HepG2 (cell line): ENCODE results near the gene CD8A. TPM values are rescaled to one million over a fixed set of nuclear protein-coding genes. Genes with fewer than 3 reads are reported as not detected.

ENCODE experiments used
- ATAC-seq: fragments of 200-7000 bp; cut with Tn5 transposase; 3 replicates; pipeline ENCODE4 v1.9.1; 2020; ENCODE audit warnings: mild to moderate bottlenecking, moderate library complexity
- BruUV-seq: library from RNA; stranded (reverse); fragments of 400-500 nt; replicated peaks from 2 replicates; lab custom pipeline; 2021; lab: Mats Ljungman, UMichigan
- CTCF ChIA-PET: fragments of 300-600 bp; formaldehyde crosslinking; extraction: SDS; loops from one replicate; lab custom pipeline; 2021; ENCODE audit warnings: low total read pairs, inconsistent platforms, low intra/inter-chr PET ratio; lab: Yijun Ruan, JAX
- POLR2A ChIA-PET: fragments of 350-600 bp; sonication (Branson Sonifier 250); formaldehyde crosslinking; loops from one replicate; lab custom pipeline; 2020; ENCODE audit warnings: antibody characterized with exemption, inconsistent platforms; lab: Yijun Ruan, JAX
- DNase-seq: peaks from one replicate; pipeline ENCODE4 v3.0.0-alpha.2; 2015; ENCODE audit warnings: low spot score
- FAIRE-seq: peaks from 3 replicates; lab custom pipeline; 2011; peaks lifted over from hg19 to GRCh38; lab: Jason Lieb, UNC
- H2AFZ ChIP-seq: one replicate; pipeline ENCODE4 v1.6.1; 2011; ENCODE audit warnings: low read length, inconsistent platforms
- H3K27ac ChIP-seq: fragments of 300-600 bp; 3 replicates; pipeline ENCODE4 v1.8.0; 2011; ENCODE audit warnings: mixed run types, mild to moderate bottlenecking, mixed read lengths, low read length, inconsistent platforms; ENCODE audit not compliant: insufficient read depth; ENCODE audit errors: extremely low read length
- H3K27me3 ChIP-seq, 2 experiments: fragments of 200-600 bp in 1 of 2; 2 replicates in 1 of 2; 3 replicates in 1 of 2; pipeline versions ENCODE4 v1.6.0 to v1.8.0; 2011; ENCODE audit warnings: low read length in 2 of 2, mild to moderate bottlenecking in 2 of 2, moderate library complexity in 2 of 2, inconsistent platforms in 1 of 2; ENCODE audit not compliant: insufficient read depth in 2 of 2, control insufficient read depth in 1 of 2
- H3K36me3 ChIP-seq, 2 experiments: fragments of 200-600 bp in 1 of 2; replicated peaks in 1 of 2; 2 replicates in 1 of 2; 3 replicates in 1 of 2; pipeline versions ENCODE4 v1.5.1 to v1.8.0; 2011; ENCODE audit warnings: low read length in 2 of 2, inconsistent platforms in 1 of 2; ENCODE audit not compliant: insufficient read depth in 2 of 2, control insufficient read depth in 1 of 2
- H3K4me1 ChIP-seq: 2 replicates; pipeline ENCODE4 v1.5.1; 2012; ENCODE audit warnings: low read length, inconsistent platforms; ENCODE audit not compliant: insufficient read depth
- H3K4me2 ChIP-seq: 2 replicates; pipeline ENCODE4 v1.6.0; 2011; ENCODE audit warnings: low read depth, low read length, inconsistent platforms
- H3K4me3 ChIP-seq, 3 experiments: fragments of 200-600 bp in 1 of 3; sonication (generic), shearing (Covaris generic) in 1 of 3; replicated peaks in 1 of 3; 2 replicates each; pipeline ENCODE4 v1.5.1; 2011 to 2016; ENCODE audit warnings: low read length in 3 of 3, inconsistent platforms in 2 of 3, low read depth in 2 of 3, mild to moderate bottlenecking in 2 of 3, control low read depth in 1 of 3, mixed read lengths in 1 of 3; ENCODE audit not compliant: insufficient read depth in 1 of 3
- H3K79me2 ChIP-seq: one replicate; pipeline ENCODE4 v1.6.1; 2011; ENCODE audit warnings: low read length, inconsistent platforms; ENCODE audit not compliant: insufficient read depth
- H3K9ac ChIP-seq: 2 replicates; pipeline ENCODE4 v1.6.0; 2011; ENCODE audit warnings: mild to moderate bottlenecking, low read depth, low read length, inconsistent platforms; ENCODE audit not compliant: insufficient read depth
- H3K9me3 ChIP-seq: 2 replicates; pipeline ENCODE4 v1.5.1; 2012; ENCODE audit warnings: mild to moderate bottlenecking, low read length
- H4K20me1 ChIP-seq: 2 replicates; pipeline ENCODE4 v1.6.0; 2011; ENCODE audit warnings: inconsistent platforms, mild to moderate bottlenecking, low read length, moderate library complexity; ENCODE audit not compliant: insufficient read depth
- BCL3 ChIP-seq: sonication (generic); formaldehyde crosslinking; IDR thresholded peaks from 2 replicates; pipeline ENCODE4 v1.5.1; 2020; ENCODE audit warnings: mild to moderate bottlenecking, missing genetic modification reagents, moderate library complexity
- DR1 ChIP-seq: sonication (generic); formaldehyde crosslinking; IDR thresholded peaks from 2 replicates; pipeline ENCODE4 v1.8.0; 2021; ENCODE audit warnings: mild to moderate bottlenecking, missing genetic modification reagents, inconsistent platforms
- IKZF5 ChIP-seq: IDR thresholded peaks from 2 replicates; pipeline ENCODE4 v1.6.1; 2018; ENCODE audit warnings: missing genetic modification reagents, mild to moderate bottlenecking, missing compliant biosample characterization
- KAT8 ChIP-seq: IDR thresholded peaks from 2 replicates; pipeline ENCODE4 v1.6.1; 2016; ENCODE audit warnings: missing genetic modification reagents, missing compliant biosample characterization
- MAFG ChIP-seq: sonication (generic); formaldehyde crosslinking; IDR thresholded peaks from 2 replicates; pipeline ENCODE4 v1.5.1; 2020; ENCODE audit warnings: mild to moderate bottlenecking, missing genetic modification reagents
- NFE2 ChIP-seq: sonication (generic); formaldehyde crosslinking; IDR thresholded peaks from 2 replicates; pipeline ENCODE4 v1.4.0; 2020; ENCODE audit warnings: missing genetic modification reagents
- SRY ChIP-seq: sonication (generic); formaldehyde crosslinking; IDR thresholded peaks from 2 replicates; pipeline ENCODE4 v1.8.0; 2022; ENCODE audit warnings: mild to moderate bottlenecking, missing genetic modification reagents
- TCF12 ChIP-seq, 2 experiments: fragments of 450-650 bp in 1 of 2; sonication (generic) in 1 of 2; formaldehyde crosslinking in 1 of 2; IDR thresholded peaks; 2 replicates each; pipeline versions ENCODE4 v1.6.1 to v1.8.0; 2017 to 2022; ENCODE audit warnings: antibody characterized with exemption in 1 of 2, mild to moderate bottlenecking in 1 of 2, missing genetic modification reagents in 1 of 2, moderate library complexity in 1 of 2
- ZNF143 ChIP-seq: sonication (generic); formaldehyde crosslinking; IDR thresholded peaks from 2 replicates; pipeline ENCODE4 v1.4.0; 2020; ENCODE audit warnings: missing genetic modification reagents
- ZNF280D ChIP-seq: sonication (generic); formaldehyde crosslinking; IDR thresholded peaks from 2 replicates; pipeline ENCODE4 v1.5.1; 2020; ENCODE audit warnings: mild to moderate bottlenecking, missing genetic modification reagents
- ZNF772 ChIP-seq: sonication (generic); formaldehyde crosslinking; IDR thresholded peaks from 2 replicates; pipeline ENCODE4 v1.5.0; 2020; ENCODE audit warnings: mild to moderate bottlenecking, missing genetic modification reagents
- WGBS: methylation state at CpG from one replicate; pipeline ENCODE4 v1.1.6; 2017; ENCODE audit warnings: low lambda C conversion rate; 5-methylcytosine and 5-hydroxymethylcytosine counted together
- in situ Hi-C: cut with HindIII; loops from 2 replicates; pipeline ENCODE4 v1.10.0; 2017; ENCODE audit warnings: low pct_unique_long_range_greater_than_20kb; ENCODE audit not compliant: extremely low pct_ligation_motif_present
- intact Hi-C: fragments of 100-400 bp; cut with micrococcal nuclease; formaldehyde crosslinking; loops from one replicate; pipeline ENCODE4 v1.10.0; 2022; ENCODE audit not compliant: unreplicated experiment
- polyA plus RNA-seq, 8 experiments: library from polyadenylated mRNA; depleted of rRNA in 3 of 8; stranded (reverse) in 7 of 8; unstranded in 1 of 8; fragments of >200 nt; fragmentation: Illumina TruSeq in 4 of 8; extraction: Trizol in 4 of 8; gene quantifications; 2 replicates each; pipeline versions ENCODE4 v1.2.1 to v1.2.3, GENCODE V29; 2011 to 2016; ENCODE audit warnings: low read depth in 4 of 8, missing spikeins in 1 of 8, mixed read lengths in 1 of 8; ENCODE audit not compliant: insufficient read depth in 1 of 8
- total RNA-seq, 5 experiments: library from RNA; depleted of rRNA; stranded (reverse); fragments of >200 nt; fragmentation: Illumina TruSeq; extraction: Trizol; gene quantifications; 2 replicates each; pipeline ENCODE4 v1.2.3, GENCODE V29; 2016; ENCODE audit warnings: low read depth in 1 of 5
- TF ChIP-seq, protein P1 (sequence below): sonication (generic); formaldehyde crosslinking; conservative IDR thresholded peaks from 2 replicates; pipeline ENCODE4 v1.4.0; 2020; ENCODE audit warnings: mild to moderate bottlenecking, missing genetic modification reagents, moderate library complexity
- TF ChIP-seq, protein P2 (sequence below): sonication (generic); formaldehyde crosslinking; IDR thresholded peaks from 2 replicates; pipeline ENCODE4 v1.8.1; 2023; ENCODE audit warnings: mild to moderate bottlenecking, inconsistent platforms, moderate library complexity, missing genetic modification reagents, borderline replicate concordance

Gene CD8A
- total and polyA plus RNA-seq, 2 of the 13 experiments (the other 11 are each of a cell fraction or from before 2014, with no cell fraction given): 0.09 TPM; not detected in 1

DNA sequence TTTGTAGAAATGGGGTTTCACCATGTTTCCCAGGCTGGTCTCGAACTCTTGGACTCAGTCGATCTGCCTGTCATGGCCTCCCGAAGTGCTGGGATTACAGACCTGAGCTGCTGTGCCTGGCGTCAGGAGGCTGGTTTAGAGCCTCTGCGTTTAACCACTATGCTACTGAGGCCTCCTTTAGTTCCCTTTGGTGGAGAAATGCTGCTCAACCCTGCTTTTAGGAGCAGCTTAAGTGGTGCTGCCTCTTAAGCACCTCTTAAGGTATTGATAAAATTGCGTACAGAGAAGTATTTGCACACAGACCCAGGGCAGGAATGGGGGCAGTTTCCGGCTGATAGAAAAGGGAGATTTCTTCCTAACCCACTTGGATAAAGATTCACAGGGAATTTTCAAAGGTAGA lies 8.0 kb downstream of the CD8A start:
- Histone ChIP-seq H2AFZ (no peak overlapping the region), H4K20me1 (no peaks in the 10 kb centered on the region), H3K36me3 (no peaks in the 10 kb centered on the region), H3K9me3 (no peaks in the 10 kb centered on the region), H3K4me1 (no peaks in the 10 kb centered on the region), H3K4me3 (no peak overlapping the region), H3K4me2 (no peak overlapping the region), H3K27ac (no peak overlapping the region)
- 60% methylated on average over 7 of the region's 7 CpGs for WGBS
- intact Hi-C loops: no loop called here
- no TSS peak for BruUV-seq
- POLR2A ChIA-PET: no interaction called here
- CTCF ChIA-PET: no interaction called here
- FAIRE-seq: no peak
- TF ChIP-seq BCL3 (CRISPR knock-in tag) (no peak), KAT8 (CRISPR knock-in tag) (no peak), NFE2 (CRISPR knock-in tag) (no peak), ZNF143 (no peak), TCF12 (IDR thresholded peaks at IDR 0.05) (no peak), TCF12 (CRISPR knock-in tag; IDR thresholded peaks at IDR 0.05) (no peak), SRY (no peak), ZNF280D (no peak), IKZF5 (CRISPR knock-in tag) (no peak), MAFG (no peak), DR1 (CRISPR knock-in tag) (no peak), ZNF772 (CRISPR knock-in tag) (no peak)
- TF ChIP-seq, protein P1, sequence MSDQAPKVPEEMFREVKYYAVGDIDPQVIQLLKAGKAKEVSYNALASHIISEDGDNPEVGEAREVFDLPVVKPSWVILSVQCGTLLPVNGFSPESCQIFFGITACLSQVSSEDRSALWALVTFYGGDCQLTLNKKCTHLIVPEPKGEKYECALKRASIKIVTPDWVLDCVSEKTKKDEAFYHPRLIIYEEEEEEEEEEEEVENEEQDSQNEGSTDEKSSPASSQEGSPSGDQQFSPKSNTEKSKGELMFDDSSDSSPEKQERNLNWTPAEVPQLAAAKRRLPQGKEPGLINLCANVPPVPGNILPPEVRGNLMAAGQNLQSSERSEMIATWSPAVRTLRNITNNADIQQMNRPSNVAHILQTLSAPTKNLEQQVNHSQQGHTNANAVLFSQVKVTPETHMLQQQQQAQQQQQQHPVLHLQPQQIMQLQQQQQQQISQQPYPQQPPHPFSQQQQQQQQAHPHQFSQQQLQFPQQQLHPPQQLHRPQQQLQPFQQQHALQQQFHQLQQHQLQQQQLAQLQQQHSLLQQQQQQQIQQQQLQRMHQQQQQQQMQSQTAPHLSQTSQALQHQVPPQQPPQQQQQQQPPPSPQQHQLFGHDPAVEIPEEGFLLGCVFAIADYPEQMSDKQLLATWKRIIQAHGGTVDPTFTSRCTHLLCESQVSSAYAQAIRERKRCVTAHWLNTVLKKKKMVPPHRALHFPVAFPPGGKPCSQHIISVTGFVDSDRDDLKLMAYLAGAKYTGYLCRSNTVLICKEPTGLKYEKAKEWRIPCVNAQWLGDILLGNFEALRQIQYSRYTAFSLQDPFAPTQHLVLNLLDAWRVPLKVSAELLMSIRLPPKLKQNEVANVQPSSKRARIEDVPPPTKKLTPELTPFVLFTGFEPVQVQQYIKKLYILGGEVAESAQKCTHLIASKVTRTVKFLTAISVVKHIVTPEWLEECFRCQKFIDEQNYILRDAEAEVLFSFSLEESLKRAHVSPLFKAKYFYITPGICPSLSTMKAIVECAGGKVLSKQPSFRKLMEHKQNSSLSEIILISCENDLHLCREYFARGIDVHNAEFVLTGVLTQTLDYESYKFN (CRISPR knock-in tag): no peak
- TF ChIP-seq, protein P2, sequence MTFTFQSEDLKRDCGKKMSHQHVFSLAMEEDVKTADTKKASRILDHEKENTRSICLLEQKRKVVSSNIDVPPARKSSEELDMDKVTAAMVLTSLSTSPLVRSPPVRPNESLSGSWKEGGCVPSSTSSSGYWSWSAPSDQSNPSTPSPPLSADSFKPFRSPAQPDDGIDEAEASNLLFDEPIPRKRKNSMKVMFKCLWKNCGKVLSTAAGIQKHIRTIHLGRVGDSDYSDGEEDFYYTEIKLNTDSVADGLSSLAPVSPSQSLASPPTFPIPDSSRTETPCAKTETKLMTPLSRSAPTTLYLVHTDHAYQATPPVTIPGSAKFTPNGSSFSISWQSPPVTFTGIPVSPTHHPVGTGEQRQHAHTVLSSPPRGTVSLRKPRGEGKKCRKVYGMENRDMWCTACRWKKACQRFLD: no peak
- TF ChIP-seq, all 625 proteins: peak for 0
- H3K9ac ChIP-seq: no peak overlapping the region
- peaks cover 0 to 16% of the 10 kb centered on the region in 2 experiments; a peak in 3 of 5 replicates for H3K27me3 ChIP-seq
- in situ Hi-C loops: no loop called here
- DNase-seq: no peak
- no peak for ATAC-seq
- H3K79me2 ChIP-seq: no peaks in the 10 kb centered on the region
